H1 (cell line): Measurements from ENCODE around the gene SIGLEC11.

ENCODE experiments used
- EGR1 ChIP-seq: IDR thresholded peaks from 2 replicates; pipeline ENCODE4 v1.6.1; 2011; ENCODE audit warnings: low read depth, low read length, borderline replicate concordance
- PHF8 ChIP-seq: fragments of 200-600 bp; sonication (generic); conservative IDR thresholded peaks from 2 replicates; pipeline ENCODE4 v1.7.1; 2012; ENCODE audit warnings: low read depth, mild to moderate bottlenecking, inconsistent platforms, low read length, moderate library complexity

DNA sequence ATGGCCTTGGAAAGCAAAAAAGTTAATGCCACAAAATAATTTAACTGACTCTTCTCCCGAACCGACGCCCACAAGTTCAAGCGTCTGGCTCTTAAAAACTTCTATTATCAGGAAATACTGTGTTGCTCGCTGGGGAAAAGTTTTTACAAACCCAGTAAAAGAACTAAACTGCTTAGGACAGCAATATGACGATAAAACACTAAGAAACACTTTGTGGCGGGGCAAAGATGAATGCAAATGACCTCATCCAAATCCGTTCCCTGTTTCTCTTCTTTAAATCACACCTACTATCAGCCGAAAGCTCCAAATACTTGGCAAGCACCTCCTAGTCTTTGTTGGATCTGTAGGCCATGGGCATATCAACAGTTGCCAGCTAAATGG, 4.9 kb downstream of the SIGLEC11 start:
- TF ChIP-seq EGR1 (no peak), PHF8 (no peak)
